A172 (cell line): ENCODE data around the gene MYOM1. TPM values are rescaled to one million over a fixed set of nuclear protein-coding genes. Genes with fewer than 3 reads are reported as not detected.
"Not testable (repeated sequence)": the region's sequence is repeated elsewhere in the genome, so short reads cannot be mapped to it uniquely, and the experiment has no call there.

ENCODE experiments used
- DNase-seq: peaks from one replicate; pipeline ENCODE4 v3.0.0-alpha.2; 2015; ENCODE audit warnings: low spot score
- total RNA-seq: library from RNA; depleted of rRNA; stranded (reverse); fragments of >200 nt; shearing (Covaris generic); gene quantifications from 2 replicates; pipeline ENCODE4 v1.2.3, GENCODE V29; 2014

Gene MYOM1
- total RNA-seq, 1 experiment from 2014 or later = not detected

GRCh38 chr18:3089579-3089978, 130.2 kb downstream of the MYOM1 start:
- DNase-seq = no peak

GRCh38 chr18:3088449-3088848, 131.3 kb downstream of the MYOM1 start:
- no peak for DNase-seq

GRCh38 chr18:3086871-3087270, 132.9 kb downstream of the MYOM1 start:
- DNase-seq = no peak

GRCh38 chr18:3085612-3086011, 134.2 kb downstream of the MYOM1 start:
- DNase-seq = no peak

GRCh38 chr18:3084206-3084605, 135.6 kb downstream of the MYOM1 start:
- no peak for DNase-seq

- DNase-seq = no peak
Observed at GRCh38 chr18:3083766-3084165, 136.0 kb downstream of the MYOM1 start.

GRCh38 chr18:3081584-3081991, 138.2 kb downstream of the MYOM1 start:
- DNase-seq = no peak

- DNase-seq = no peak
Observed at GRCh38 chr18:3079653-3080052, 140.1 kb downstream of the MYOM1 start.

- DNase-seq = no peak
Observed at GRCh38 chr18:3075491-3075890, 144.3 kb downstream of the MYOM1 start.

- DNase-seq = no peak
Observed at GRCh38 chr18:3074087-3074486, 145.7 kb downstream of the MYOM1 start.

- not testable (repeated sequence) for DNase-seq
Observed at GRCh38 chr18:3073353-3073752, 146.4 kb downstream of the MYOM1 start.

GRCh38 chr18:3071676-3072075, 148.1 kb downstream of the MYOM1 start:
- no peak for DNase-seq

- no peak for DNase-seq
Observed at GRCh38 chr18:3069671-3070433, 149.9 kb downstream of the MYOM1 start.

- no peak for DNase-seq
Observed at GRCh38 chr18:3067722-3068121, 152.0 kb downstream of the MYOM1 start.

- no peak for DNase-seq
Observed at GRCh38 chr18:3067165-3067661, 152.6 kb downstream of the MYOM1 start.

- DNase-seq = no peak
Observed at GRCh38 chr18:3066341-3067110, 153.2 kb downstream of the MYOM1 start.

- not testable (repeated sequence) for DNase-seq
Observed at GRCh38 chr18:3063766-3064165, 156.0 kb downstream of the MYOM1 start.

GRCh38 chr18:3062798-3063680, 156.7 kb downstream of the MYOM1 start:
- DNase-seq = no peak

GRCh38 chr18:3061581-3062312, 158.0 kb downstream of the MYOM1 start:
- no peak for DNase-seq

GRCh38 chr18:3060667-3061580, 158.8 kb downstream of the MYOM1 start:
- no peak for DNase-seq
